ENCODE data around the gene IL13.
A peak's percentile ranks its signal among the peaks of the same experiment; 100 is the strongest.

The IL13 gene

GRCh38 chr5:132641241-132641723, 16.7 kb upstream of the IL13 start:
- TF ChIP-seq, protein P1, sequence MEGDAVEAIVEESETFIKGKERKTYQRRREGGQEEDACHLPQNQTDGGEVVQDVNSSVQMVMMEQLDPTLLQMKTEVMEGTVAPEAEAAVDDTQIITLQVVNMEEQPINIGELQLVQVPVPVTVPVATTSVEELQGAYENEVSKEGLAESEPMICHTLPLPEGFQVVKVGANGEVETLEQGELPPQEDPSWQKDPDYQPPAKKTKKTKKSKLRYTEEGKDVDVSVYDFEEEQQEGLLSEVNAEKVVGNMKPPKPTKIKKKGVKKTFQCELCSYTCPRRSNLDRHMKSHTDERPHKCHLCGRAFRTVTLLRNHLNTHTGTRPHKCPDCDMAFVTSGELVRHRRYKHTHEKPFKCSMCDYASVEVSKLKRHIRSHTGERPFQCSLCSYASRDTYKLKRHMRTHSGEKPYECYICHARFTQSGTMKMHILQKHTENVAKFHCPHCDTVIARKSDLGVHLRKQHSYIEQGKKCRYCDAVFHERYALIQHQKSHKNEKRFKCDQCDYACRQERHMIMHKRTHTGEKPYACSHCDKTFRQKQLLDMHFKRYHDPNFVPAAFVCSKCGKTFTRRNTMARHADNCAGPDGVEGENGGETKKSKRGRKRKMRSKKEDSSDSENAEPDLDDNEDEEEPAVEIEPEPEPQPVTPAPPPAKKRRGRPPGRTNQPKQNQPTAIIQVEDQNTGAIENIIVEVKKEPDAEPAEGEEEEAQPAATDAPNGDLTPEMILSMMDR (IDR thresholded peaks at IDR 0.05; ENCODE audit: extremely low read depth, insufficient read depth, missing control alignments), result no peak
- peak; percentile 23 for DNase-seq (ENCODE audit: low spot score)
- in situ Hi-C loops (cut with MboI; ENCODE audit: low pct_unique_long_range_greater_than_20kb, low sequenced_read_pairs, unreplicated experiment), result no loop called here

GRCh38 chr5:132641841-132642240, 16.1 kb upstream of the IL13 start:
- DNase-seq (ENCODE audit: low spot score), result no peak
- in situ Hi-C loops (cut with MboI; ENCODE audit: low pct_unique_long_range_greater_than_20kb, low sequenced_read_pairs, unreplicated experiment), result no loop called here
- TF ChIP-seq, protein P1 (IDR thresholded peaks at IDR 0.05; ENCODE audit: extremely low read depth, insufficient read depth, missing control alignments), result no peak

- in situ Hi-C loops (cut with MboI; ENCODE audit: low pct_unique_long_range_greater_than_20kb, low sequenced_read_pairs, unreplicated experiment), result no loop called here
- no peak for DNase-seq (ENCODE audit: low spot score)
- TF ChIP-seq, protein P1 (IDR thresholded peaks at IDR 0.05; ENCODE audit: extremely low read depth, insufficient read depth, missing control alignments), result no peak
Measured at GRCh38 chr5:132644177-132644576, 13.8 kb upstream of the IL13 start.

DNA sequence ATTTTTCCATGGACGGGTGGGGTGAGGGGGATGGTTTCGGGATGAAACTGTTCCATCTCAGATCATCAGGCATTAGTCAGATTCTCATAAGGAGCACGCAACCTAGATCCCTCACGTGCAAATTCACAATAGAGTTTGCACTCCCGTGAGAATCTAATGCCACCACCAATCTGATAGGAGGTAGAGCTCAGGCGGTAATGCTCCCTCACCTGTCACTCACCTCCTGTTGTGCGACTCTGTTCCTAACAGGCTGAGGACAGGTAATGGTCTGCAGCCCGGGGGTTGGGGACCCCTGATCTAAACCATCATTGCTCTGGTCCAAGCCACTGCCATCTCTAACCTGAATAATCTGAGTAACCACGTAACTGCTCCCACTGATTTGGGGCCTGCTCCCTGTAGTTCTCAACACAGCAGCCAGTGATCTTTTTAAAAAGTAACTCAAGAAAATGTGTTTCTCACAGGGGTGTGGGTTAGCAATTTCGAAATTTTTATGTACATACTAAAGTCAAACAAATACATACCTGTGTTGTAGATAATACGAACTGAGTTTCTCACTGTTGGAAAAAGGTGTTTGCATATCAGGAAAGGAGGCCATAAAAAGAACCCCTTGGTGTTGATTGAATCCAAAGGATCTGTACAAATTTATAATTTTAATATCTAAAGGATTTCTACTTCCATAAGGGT, 11.2 kb upstream of the IL13 start:
- TF ChIP-seq, protein P1 (IDR thresholded peaks at IDR 0.05; ENCODE audit: extremely low read depth, insufficient read depth, missing control alignments), result no peak
- in situ Hi-C loops (cut with MboI; ENCODE audit: low pct_unique_long_range_greater_than_20kb, low sequenced_read_pairs, unreplicated experiment), result no loop called here
- no peak for DNase-seq (ENCODE audit: low spot score)

DNA sequence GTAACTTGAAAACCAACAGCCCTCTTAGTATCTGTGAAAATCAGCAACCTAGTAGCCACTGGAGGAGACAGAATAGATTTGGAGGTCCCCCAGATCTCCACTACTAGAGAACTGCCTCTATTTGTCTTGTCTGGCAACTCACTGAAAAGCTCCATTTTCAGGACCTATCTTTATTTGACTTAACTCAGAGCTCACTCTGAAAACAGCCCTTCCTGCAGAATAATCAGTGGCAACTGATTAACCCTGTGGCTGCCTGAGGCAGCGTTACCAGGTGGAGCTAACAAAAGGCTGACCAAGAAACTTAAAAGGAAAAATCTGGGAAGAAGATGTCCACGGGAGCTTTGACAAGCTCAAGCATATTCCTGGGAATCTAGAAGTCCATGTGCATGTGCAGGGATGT, 10.5 kb upstream of the IL13 start:
- TF ChIP-seq, protein P1 (IDR thresholded peaks at IDR 0.05; ENCODE audit: extremely low read depth, insufficient read depth, missing control alignments), result no peak
- in situ Hi-C loops (cut with MboI; ENCODE audit: low pct_unique_long_range_greater_than_20kb, low sequenced_read_pairs, unreplicated experiment), result no loop called here

DNA sequence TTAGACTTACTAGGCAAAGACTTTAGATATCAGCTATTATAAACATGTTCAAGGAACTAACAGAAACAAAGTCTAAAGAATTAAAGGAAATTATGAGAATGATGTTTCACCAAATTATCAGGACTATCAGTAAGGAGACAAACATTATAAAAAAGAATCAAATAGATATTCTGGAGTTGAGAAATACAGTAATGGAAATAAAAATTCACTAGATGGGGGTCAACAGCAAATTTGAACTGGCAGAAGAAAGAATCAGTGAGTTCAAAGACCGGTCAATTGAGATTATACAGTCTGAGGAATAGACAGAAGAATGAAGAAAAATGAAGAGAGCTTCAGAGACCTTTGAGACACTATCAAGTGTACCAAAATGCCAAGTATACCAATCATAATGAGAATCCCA, 9.6 kb upstream of the IL13 start:
- in situ Hi-C loops (cut with MboI; ENCODE audit: low pct_unique_long_range_greater_than_20kb, low sequenced_read_pairs, unreplicated experiment), result no loop called here

More for the DNA sequence above, 10.5 kb upstream of the IL13 start:
- DNase-seq (ENCODE audit: low spot score), result no peak

More for the DNA sequence above, 9.6 kb upstream of the IL13 start:
- TF ChIP-seq, protein P1 (IDR thresholded peaks at IDR 0.05; ENCODE audit: extremely low read depth, insufficient read depth, missing control alignments), result no peak
- DNase-seq (ENCODE audit: low spot score), result no peak
